ENCODE results near the gene TECTA.
"Not testable (repeated sequence)": the region's sequence is repeated elsewhere in the genome, so short reads cannot be mapped to it uniquely, and the experiment has no call there.

TECTA gene

DNA sequence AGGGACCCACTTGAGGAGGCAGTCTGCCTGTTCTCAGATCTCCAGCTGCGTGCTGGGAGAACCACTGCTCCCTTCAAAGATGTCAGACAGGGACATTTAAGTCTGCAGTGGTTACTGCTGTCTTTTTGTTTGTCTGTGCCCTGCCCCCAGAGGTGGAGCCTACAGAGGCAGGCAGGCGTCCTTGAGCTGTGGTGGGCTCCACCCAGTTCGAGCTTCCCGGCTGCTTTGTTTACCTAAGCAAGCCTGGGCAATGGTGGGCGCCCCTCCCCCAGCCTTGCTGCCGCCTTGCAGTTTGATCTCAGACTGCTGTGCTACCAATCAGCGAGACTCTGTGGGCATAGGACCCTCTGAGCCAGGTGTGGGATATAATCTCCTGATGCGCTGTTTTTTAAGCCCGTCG lies 76.6 kb downstream of the TECTA start:
- DNase-seq (ENCODE audit: low spot score); FAIRE-seq: not testable (repeated sequence)

DNA sequence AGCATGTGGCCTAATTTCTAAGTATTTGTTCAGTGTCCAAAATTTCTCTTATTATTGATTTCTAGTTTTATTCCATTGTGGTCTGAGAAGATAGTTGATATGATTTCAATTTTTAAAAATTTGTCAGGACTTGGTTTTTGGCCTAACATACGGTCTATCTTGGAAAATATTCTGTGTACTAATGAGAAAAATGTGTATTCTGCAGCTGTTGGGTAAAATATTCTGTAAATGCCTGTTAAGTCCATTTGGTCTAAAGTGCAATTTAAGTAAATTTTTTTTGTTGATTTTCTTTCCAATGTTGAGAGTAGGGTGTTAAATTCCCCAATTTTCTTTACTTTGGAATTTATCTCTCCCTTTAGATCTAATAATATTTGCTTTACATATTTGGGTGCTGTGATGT lies 78.3 kb downstream of the TECTA start:
- DNase-seq (ENCODE audit: low spot score) (no peak), FAIRE-seq (no peak)

DNA sequence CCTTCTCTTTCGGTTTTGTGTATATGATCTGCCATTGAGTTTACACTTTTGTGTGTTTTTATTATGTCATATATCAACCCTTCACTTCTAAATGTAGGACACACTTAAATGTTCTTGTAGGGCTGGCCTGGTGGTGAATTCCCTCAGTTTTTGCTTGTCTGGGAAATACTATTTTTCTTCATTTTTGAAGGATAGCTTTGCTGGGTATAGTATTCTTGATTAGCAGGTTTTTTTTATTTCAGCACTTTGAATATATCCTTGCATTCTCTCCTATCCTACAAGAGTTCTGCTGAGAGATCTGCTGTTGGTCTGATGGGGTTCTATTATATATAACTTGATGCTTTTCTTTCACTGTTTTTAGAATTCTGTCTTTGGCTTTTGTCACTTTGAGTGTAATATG lies 79.1 kb downstream of the TECTA start:
- DNase-seq (ENCODE audit: low spot score) (no peak), FAIRE-seq (no peak)

DNA sequence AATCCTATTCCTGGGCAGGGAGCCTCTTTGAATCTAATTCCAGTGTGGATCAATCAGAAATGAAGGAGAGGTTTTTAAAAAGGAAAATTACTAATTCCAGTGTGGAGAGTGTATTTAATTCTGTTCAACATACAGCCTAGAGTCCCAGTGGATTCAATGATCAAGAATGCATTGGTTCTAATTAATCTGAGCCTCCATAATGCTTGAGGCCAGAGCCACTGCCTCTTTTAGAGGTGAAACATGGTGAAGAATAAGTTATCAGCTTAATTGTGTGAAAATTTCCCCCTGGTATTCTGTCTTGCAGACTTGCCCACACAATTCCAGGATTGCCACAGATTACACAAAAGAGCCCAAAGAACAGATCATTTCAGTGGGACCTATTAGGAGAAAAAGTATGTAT lies 87.7 kb downstream of the TECTA start:
- DNase-seq (ENCODE audit: low spot score) (no peak), FAIRE-seq (no peak)

DNA sequence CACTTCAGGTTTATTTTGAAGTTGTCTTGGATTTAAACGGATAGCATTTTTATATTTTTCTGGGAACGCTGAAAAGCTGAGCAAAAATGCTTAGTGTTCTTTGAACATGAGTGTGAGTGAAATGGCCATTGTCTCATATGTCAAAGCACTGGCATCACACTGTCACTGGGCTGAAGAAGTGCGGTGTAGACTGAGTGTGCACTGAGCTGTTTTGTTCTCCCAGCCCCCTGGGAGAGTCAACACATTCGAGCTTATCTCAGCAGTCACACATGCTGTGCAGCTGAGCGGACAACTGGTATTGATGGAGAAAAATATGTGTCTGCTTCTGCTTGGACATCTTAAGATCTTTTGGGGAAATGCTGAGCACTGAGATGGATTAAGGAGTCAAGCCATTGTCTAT lies 90.8 kb downstream of the TECTA start:
- FAIRE-seq, result no peak

DNA sequence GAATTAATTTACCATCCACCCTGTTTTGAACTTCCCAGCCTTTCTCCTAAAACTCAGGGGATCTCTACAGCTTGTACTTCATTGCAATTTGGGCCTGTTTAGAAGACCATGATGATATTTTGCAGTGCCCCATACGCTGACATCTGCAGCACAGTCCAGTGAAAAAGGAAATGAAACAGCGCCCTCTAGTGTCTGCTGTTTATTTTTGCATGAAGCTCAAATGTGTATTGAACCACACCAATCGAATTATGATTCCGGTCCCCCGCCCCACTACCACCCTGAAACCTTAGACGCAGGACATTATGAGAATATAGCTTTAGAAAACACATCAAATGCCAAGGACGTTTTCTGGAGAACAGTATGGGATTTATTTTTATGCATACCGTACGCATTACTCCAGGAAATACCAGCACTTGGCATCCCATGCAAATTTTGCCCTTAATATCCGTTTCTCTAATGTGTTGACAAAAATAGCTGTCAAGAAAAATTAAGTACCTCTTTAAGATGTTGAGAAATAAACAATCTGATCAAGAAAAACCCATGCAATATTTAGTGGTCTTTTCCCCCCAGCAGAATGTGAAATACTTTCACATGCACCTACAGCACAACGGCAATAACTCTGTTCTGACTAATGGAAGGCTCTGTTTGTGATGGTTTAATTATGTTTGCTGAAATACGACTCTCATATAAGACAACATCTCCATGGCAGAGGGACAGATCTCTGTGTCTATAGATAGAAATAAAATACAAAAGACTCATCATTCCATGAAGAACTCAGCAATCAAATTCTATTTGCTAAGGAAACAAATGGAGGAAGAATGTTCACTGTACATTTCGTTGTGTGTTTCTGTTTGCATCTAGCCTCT lies 93.9 kb downstream of the TECTA start:
- FAIRE-seq (no peak), DNase-seq (ENCODE audit: low spot score) (peak; percentile 59)

More for the DNA sequence above, 90.8 kb downstream of the TECTA start:
- DNase-seq (ENCODE audit: low spot score), result no peak

DNA sequence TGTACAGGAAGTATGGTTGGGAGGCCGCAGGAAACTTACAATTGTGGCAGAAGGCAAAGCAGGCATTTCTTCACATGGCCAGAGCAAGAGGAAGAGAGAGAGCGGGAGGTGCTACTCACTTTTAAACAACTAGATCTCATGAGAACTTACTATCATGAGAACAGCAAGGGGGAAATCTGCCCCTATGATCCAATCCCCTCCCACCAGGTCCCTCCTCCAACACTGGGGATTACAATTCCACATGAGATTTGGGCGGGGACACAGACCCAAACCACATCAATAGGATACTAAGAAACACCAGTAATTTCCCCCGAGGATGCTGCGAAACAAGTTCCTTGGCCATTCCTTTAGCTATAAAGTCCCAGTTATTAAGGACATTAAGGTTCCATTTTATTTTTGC lies 97.4 kb downstream of the TECTA start:
- no peak for DNase-seq (ENCODE audit: low spot score)
- no peak for FAIRE-seq

DNA sequence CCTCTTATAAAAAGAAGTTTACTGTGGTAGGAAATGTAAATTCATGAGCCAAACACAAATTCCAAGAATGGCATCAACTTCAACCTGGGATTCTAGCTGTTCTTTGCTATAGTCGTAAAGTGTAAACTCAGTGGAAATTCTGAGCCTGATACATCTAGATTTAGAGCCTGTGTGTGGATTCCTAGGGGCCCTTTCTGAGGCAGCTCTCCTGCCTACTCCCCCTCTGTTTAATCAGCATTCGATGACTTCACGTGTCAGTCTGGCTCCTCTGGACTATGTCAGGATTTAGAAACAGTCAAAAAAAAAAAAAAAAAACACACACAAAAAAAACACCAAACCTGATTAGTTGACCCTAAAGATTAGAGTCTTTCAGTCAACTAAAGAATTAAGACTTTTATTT lies 98.5 kb downstream of the TECTA start:
- DNase-seq (ENCODE audit: low spot score), result no peak
- no peak for FAIRE-seq

DNA sequence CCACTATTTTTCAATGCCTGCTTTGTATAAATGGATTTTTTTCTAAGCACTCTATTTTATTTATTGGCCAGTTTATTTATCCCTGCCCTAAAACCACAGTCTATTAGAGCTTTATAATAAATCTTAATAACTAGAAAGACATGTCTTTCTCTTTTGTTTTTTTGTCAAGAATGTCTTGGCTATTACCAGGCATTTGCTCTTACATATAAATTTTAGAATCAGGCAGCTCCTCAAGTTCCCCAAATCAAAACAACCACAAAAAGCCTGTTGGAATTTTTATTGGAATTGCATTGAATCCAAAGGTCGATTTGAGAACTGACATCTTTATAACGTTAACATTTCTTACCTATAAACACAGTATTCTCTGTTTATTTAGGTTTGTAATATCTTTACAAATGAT lies 105.8 kb downstream of the TECTA start:
- DNase-seq (ENCODE audit: low spot score), result no peak
- no peak for FAIRE-seq

DNA sequence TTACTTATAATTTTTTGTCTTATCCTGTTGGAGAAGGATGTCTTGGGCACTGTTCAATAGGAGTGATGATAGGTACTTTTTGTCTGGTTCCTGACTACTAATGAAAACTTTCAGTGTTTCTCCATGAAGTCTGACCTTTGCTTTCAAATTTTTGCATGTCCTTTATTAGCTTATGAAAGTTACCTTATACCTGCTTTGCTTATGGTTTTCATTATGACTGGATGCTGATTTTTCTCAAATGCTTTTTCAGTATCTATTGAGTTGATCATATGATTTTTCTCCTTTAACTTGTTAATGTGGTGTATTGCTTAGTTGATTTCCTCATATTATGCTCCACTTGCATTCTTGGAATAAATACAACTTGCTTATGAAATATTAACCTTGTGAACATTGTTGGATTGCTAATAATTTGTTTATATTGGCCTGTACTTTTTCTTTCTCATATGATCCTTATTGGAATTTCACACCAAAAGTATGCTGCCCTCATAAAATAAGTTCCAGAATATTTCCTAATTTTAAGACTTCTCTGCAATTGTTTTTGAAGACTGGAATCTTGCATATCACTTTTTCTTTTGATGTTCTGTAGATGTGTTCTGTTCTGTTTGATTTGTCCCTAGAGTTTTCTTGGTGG lies 106.6 kb downstream of the TECTA start:
- FAIRE-seq, result no peak

DNA sequence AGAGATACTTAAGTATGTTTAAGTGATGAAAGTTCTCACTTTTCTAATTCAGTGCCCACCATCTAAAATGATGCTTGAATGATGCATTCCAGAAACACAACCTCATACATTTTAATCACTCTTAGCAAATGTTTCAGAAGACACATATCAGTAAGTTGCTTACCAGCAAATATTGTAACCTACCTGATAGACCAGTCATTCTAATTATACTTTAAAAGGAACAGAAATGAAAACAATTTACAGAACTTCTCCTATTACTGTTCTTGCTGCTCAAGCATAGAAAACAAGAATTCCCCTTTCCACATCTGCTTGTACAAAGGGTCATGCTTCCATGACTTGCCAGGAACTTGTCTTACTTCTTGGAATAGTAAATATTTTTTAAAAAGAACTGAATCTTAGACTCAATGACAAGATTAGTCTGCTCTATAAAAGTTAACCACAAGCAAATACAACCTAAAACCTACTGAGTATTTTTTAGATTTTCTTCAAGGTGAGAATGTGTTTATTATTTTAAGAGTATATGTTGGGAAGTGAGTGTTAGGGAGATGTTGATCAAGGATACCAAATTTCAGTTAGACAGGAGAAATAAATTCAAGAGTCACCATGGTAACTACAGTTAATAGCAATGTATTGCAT lies 109.5 kb downstream of the TECTA start:
- no peak for DNase-seq (ENCODE audit: low spot score)
- FAIRE-seq, result no peak

More for the DNA sequence above, 106.6 kb downstream of the TECTA start:
- DNase-seq (ENCODE audit: low spot score), result no peak

DNA sequence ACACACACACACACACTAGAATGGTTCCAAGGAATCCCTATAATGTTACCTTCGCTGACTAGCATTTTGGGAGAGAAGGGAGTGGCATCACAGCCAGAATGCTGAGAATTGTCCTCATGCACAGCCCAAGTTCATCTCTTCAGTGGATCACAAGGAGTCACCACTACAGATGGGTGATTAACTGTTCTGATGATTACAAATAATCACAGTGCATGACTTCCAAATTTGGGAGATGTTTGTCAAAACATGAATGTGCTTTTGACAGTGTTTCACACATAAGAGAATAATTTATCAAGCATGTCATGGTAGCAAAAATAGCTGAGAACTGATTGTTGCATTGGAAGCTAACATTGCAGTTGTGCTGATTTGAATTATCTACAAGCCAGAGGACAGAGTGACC lies 110.6 kb downstream of the TECTA start:
- DNase-seq (ENCODE audit: low spot score) (no peak), FAIRE-seq (no peak)

DNA sequence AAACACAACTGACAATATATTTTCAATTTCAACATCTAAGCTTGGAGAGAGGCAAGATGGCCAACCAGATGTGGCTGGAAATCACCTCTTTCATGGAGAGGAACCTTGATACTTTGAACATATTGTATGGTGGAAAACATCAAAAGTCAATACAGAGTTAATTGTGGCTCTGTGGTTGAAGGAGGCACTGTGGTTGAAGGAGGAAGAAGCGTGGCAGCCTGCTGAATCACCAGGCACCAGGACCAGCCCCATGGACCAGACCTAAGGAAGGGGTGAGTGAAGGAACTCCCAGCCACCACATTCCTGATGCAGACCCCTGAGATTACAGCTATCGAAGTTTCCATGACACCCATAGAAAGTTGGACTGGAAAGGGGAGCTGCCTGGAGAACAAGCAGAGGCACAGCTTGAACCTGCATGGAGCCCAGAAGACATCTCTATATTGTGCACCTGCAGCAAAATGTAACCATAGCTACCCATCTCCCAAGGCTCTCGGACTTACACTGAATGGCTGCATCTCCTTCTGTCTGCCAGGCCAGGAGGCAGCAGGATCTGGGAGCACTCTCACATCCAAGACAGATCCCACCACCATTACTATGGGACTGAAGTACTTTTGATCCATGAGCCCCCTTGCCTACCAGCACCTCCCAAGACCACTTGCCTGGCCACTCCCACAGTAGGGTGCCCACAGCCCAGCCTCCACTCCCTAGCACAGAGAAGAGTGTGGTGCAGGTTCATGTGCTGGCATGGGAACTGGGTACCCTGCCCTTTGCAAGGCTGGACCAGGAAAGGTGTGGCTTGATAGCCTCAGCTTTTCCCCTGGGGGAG lies 111.7 kb downstream of the TECTA start:
- no peak for FAIRE-seq
- no peak for DNase-seq (ENCODE audit: low spot score)

DNA sequence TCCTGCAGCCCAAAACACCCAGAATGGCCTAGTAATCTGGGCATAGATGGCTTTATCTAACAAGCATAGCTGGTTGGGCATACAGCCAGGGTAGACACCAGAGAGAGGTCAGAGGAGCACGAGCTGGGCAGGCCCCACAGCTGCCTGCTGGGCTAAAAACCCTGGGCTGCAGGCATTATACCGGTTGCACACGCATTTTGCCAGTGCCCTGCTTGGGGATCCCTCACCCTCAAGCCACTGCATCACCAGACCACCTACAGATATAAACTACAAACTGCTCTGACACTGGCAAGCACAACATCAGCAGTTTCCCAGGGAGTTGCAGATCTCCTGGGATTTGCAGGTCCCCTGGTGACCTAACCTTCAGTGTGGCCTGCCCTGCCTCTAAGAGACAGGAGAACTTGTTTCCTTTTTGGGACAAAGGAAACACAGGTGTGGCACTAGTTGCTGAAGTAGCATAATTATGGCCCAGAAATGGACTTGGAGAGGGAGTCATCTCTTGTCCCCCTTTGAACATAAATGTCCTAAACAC lies 112.4 kb downstream of the TECTA start:
- FAIRE-seq, result no peak
- no peak for DNase-seq (ENCODE audit: low spot score)

DNA sequence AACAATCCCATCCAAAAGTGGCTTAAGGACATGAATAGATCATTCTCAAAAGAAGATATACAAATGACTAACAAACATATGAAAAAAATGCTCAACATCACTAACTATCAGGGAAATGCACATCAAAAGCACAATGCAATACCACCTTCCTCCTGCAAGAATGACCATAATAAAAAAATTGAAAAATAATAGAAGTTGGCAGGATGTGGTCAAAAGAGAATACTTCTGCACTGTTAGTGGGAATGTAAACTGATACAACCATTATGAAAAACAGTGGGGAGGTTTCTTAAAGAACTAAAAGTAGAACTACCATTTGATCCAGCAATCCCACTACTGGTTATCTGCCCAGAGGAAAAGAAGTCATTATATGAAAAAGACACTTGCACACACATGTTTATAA lies 113.8 kb downstream of the TECTA start:
- FAIRE-seq (no peak), DNase-seq (ENCODE audit: low spot score) (no peak)

DNA sequence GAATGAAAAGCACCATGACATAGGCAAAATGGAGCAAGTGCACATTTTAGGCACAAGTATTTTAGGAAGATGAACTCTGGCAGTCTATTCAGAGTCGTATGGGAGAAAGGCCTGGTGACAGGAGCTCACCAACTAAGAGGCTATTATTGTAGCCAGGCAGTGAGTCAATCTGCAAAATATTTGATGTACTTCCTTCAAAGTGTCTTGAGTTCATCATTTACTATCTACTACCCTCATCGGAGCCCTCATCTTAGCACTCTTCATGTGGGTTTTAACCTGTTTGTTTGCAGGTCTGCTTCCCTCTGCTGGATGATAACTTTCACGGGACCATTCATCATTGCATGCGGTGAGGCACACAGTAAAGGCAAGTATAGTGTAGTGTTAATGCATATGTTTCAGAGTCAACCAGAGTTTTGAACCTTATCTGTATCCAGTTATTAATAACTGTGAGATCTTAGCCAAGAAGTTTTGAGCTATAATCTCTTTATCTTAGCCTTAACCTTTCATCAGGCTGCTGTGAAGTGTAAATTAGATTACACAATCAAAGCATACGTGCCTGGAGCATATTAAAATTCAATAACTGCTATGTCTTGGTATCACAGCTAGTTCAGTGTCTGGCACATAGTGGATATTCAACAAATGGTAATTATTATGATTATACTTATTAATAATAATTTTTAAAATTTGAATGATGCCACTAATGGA lies 120.6 kb downstream of the TECTA start:
- DNase-seq (ENCODE audit: low spot score), result no peak

DNA sequence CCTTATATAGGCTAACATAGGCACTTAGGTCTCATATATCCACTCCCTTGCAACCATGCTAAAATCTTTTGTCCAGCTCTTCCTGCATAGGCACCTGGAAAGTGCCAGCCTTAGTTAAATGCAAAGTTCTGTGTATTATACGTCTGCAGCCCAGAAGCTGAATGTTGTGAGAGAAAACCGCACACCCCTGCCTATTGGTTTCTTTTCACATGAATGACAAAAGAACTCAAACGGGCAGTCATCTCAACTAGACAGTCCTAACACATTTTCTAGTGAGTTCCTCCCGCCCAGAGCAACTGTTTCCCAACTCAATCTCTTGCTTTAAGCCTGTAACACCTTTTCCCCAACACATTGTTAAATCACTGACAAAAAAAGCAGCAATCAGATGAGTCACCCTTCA lies 122.1 kb downstream of the TECTA start:
- FAIRE-seq, result no peak
- no peak for DNase-seq (ENCODE audit: low spot score)

More for the DNA sequence above, 120.6 kb downstream of the TECTA start:
- FAIRE-seq, result no peak

DNA sequence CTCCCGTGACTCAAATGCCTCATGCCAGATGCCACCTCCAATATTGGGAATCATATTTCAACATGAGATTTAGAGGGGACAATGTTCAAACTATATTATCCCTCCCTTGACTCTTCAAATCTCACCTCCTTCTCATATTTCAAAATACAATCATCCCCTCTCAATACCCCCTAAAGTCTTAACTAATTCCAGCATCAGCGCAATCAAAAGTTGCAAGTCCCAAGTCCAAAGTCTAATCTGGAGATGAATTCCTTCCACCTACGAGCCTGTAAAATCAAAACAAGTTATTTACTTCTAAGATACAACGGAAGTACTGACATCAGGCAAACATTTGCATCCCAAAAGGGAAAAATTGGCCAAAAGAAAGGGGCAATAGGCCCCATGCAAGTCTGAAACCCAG lies 124.3 kb downstream of the TECTA start:
- FAIRE-seq, result no peak

DNA sequence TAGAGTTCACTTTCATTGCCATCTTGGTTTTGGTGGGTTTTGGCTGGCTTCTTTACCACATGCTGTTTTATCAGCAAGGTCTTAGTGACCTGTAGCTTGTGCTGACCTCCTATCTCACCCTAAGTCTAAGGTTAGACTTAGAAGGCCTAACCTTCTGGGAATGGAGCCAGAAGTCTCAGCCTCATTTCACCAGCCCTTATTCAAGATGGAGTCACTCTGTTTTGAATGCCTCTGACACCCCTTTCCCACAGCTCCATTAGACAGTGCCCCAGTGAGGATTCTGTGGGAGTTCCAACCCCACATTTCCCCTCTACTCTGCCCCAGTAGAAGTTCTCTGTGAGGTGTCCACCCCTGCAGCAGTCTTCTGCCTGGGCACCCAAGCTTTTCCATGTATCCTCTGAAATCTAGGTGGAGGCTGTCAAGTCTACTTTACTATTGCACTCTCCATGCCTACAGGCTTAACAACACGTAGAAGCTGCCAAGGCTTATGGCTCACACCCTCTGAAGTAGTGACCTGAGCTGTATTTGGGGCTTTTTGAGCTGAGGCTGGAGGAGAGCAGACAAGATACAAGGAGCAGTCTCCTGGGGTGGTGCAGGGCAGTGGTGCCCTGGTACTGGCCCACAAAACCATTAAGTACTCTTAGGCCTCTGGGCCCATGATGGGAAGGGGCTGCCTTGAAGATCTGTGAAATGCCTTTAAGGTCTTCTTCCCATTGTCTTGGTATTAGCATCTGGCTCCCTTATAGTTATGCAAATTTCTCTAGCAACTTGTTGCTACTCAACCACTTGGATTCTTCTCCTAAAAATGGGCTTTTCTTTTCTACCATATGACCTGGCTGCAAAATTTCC lies 125.6 kb downstream of the TECTA start:
- FAIRE-seq (no peak), DNase-seq (ENCODE audit: low spot score) (no peak)

More for the DNA sequence above, 124.3 kb downstream of the TECTA start:
- no peak for DNase-seq (ENCODE audit: low spot score)

DNA sequence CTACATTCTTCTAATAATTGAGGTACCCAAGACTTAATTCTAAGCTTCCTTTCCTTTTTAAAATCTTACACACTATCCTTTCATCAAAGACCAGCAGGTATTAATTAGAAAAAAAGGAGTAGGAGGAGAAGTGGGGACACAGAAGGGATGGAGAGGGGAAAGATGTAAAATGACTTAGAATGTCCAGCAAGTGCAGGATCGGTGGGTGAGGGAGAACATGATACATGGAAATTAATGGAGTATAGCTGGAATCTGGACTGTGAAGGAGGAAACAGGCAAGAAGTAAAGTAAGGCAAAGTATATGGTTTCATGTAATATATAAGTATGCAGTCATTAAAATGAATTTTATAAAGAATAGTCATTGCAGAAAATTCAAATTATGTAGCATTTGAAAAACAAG lies 127.8 kb downstream of the TECTA start:
- FAIRE-seq (no peak), DNase-seq (ENCODE audit: low spot score) (no peak)
